Neutrophil (primary cell): ENCODE data around the gene TMEM217.

Experiments
- H3K27ac ChIP-seq: fragments of 200-600 bp; sonication (generic); 2 replicates; pipeline ENCODE4 v1.5.1; 2016; ENCODE audit warnings: mild to moderate bottlenecking, moderate library complexity
- H3K27me3 ChIP-seq: fragments of 200-600 bp; sonication (generic); 2 replicates; pipeline ENCODE4 v1.6.0; 2016; ENCODE audit warnings: mild to moderate bottlenecking
- H3K36me3 ChIP-seq: fragments of 200-600 bp; sonication (generic); 2 replicates; pipeline ENCODE4 v1.5.1; 2017
- H3K4me1 ChIP-seq, 2 experiments: fragments of 200-600 bp in 1 of 2; sonication (generic) in 1 of 2; 1 replicate in 1 of 2; 2 replicates in 1 of 2; pipeline versions ENCODE4 v1.5.1 to v1.6.1; 2013 to 2016; ENCODE audit warnings: low read depth in 1 of 2, low read length in 1 of 2, mild to moderate bottlenecking in 1 of 2, moderate library complexity in 1 of 2; ENCODE audit not compliant: control insufficient read depth in 1 of 2, insufficient read depth in 1 of 2
- H3K4me3 ChIP-seq, 2 experiments: fragments of 200-600 bp in 1 of 2; sonication (generic) in 1 of 2; 1 replicate in 1 of 2; 2 replicates in 1 of 2; pipeline ENCODE4 v1.5.1; 2013 to 2016; ENCODE audit warnings: low read depth in 1 of 2, low read length in 1 of 2, mild to moderate bottlenecking in 1 of 2, moderate library complexity in 1 of 2
- H3K9me3 ChIP-seq: fragments of 200-600 bp; sonication (generic); 2 replicates; pipeline ENCODE4 v1.5.1; 2016
- CTCF ChIP-seq: fragments of 200-600 bp; sonication (generic); IDR thresholded peaks from 2 replicates; pipeline ENCODE4 v1.5.1; 2016; ENCODE audit warnings: antibody characterized with exemption

The TMEM217 gene

GRCh38 chr6:37170273-37171200 lies 87.4 kb downstream of the TMEM217 start:
- H3K27ac ChIP-seq: peak overlapping the region; percentile 88
- peaks cover 17% of the 10 kb centered on the region for H3K27me3 ChIP-seq
- peaks cover 37 to 41% of the 10 kb centered on the region in 2 experiments for H3K4me1 ChIP-seq
- H3K36me3 ChIP-seq: peaks cover 45% of the 10 kb centered on the region
- peak; percentile 52 for TF ChIP-seq CTCF
- peak overlapping the region; percentile 96 to 99 for H3K4me3 ChIP-seq
- H3K9me3 ChIP-seq: no peaks in the 10 kb centered on the region

GRCh38 chr6:37169496-37170272 lies 88.3 kb downstream of the TMEM217 start, which contains the start of gene PIM1:
Gene PIM1 (plus strand): TSS chr6:37170152. CDS start chr6:37170576, 424 bp downstream.
- Histone ChIP-seq H3K27ac (peak within 1 kb of the TSS; percentile 88), H3K4me1 (peaks cover 33 to 37% of the 10 kb centered on the region in 2 experiments), H3K4me3 (peak within 1 kb of the TSS; percentile 96 to 99), H3K27me3 (peaks cover 17% of the 10 kb centered on the region), H3K36me3 (peaks cover 37% of the 10 kb centered on the region), H3K9me3 (no peaks in the 10 kb centered on the region)
- peak; percentile 60 for TF ChIP-seq CTCF

GRCh38 chr6:37168811-37169495 lies 89.0 kb downstream of the TMEM217 start:
- Histone ChIP-seq H3K27me3 (peaks cover 17% of the 10 kb centered on the region), H3K9me3 (no peaks in the 10 kb centered on the region), H3K4me3 (peak overlapping the region; percentile 68 to 96), H3K36me3 (peaks cover 30% of the 10 kb centered on the region), H3K27ac (peak overlapping the region; percentile 88), H3K4me1 (peaks cover 26 to 30% of the 10 kb centered on the region in 2 experiments)
- no peak for TF ChIP-seq CTCF

- Histone ChIP-seq H3K9me3 (no peaks in the 10 kb centered on the region), H3K4me3 (no peak overlapping the region), H3K4me1 (peaks cover 19 to 23% of the 10 kb centered on the region in 2 experiments), H3K27ac (no peak overlapping the region), H3K27me3 (peaks cover 17% of the 10 kb centered on the region), H3K36me3 (peaks cover 23% of the 10 kb centered on the region)
- TF ChIP-seq CTCF: no peak
Measured at GRCh38 chr6:37168163-37168758, 89.7 kb downstream of the TMEM217 start.

GRCh38 chr6:37162740-37163139 lies 95.2 kb downstream of the TMEM217 start:
- H3K27me3 ChIP-seq: peaks cover 2% of the 10 kb centered on the region
- TF ChIP-seq CTCF: no peak
- no peaks in the 10 kb centered on the region for H3K9me3 ChIP-seq
- H3K4me3 ChIP-seq: no peak overlapping the region
- H3K27ac ChIP-seq: no peak overlapping the region
- no peaks in the 10 kb centered on the region for H3K36me3 ChIP-seq
- peaks cover 13 to 14% of the 10 kb centered on the region in 2 experiments for H3K4me1 ChIP-seq
